ENCODE data around the gene TPM2. TPM values are rescaled to one million over a fixed set of nuclear protein-coding genes. Genes with fewer than 3 reads are reported as not detected.

TPM2 gene
- polyA plus RNA-seq, 3 donors: 127 to 158 (median 147) TPM

DNA sequence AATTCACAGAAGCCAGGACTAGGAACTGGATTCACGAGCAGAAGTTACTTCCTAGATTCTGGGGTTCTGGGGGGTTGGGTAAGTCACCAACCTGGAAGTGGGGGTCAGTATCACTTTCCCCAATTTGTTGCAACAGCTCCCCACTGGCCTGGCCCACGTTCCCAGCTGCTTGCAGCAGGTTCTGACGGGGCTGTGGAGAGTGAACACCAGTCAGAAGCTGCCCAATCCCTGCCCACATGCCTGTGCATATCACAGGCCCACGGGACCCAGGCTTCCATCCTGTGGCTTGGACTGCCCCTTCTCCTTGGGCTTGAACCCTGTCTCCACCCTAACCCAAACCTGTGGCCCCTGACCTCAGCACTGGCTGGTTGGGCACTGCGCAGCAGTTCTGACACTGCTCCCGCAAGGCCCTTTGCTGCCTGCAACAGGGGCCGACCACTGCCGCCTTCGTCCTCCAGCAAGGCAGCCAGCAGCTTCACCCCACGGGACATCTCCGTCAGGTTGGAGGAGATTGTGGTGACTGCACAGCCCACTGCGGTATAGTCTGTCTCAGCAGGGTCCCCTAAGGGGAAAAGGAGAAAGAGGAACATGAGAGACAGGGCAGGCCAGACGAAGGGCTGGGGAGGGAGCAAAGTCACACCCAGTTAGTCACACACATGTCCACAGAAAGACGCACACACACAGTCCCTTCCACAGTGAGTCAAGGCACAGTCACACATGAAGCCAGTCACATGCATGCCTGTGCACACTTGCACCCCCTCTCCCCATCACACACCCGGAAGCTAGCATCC is 29.2 kb upstream of the TPM2 start:
- no peak for DNase-seq (ENCODE audit: low read depth in 3 of 3, low spot score in 2 of 3)

- no peak for DNase-seq (ENCODE audit: low read depth in 3 of 3, low spot score in 2 of 3)
These were observed 27.6 kb upstream of the TPM2 start for GRCh38 chr9:35717132-35717870.

- DNase-seq (ENCODE audit: low read depth in 3 of 3, low spot score in 2 of 3): no peak
These were observed 26.5 kb upstream of the TPM2 start for GRCh38 chr9:35716230-35716629.

DNA sequence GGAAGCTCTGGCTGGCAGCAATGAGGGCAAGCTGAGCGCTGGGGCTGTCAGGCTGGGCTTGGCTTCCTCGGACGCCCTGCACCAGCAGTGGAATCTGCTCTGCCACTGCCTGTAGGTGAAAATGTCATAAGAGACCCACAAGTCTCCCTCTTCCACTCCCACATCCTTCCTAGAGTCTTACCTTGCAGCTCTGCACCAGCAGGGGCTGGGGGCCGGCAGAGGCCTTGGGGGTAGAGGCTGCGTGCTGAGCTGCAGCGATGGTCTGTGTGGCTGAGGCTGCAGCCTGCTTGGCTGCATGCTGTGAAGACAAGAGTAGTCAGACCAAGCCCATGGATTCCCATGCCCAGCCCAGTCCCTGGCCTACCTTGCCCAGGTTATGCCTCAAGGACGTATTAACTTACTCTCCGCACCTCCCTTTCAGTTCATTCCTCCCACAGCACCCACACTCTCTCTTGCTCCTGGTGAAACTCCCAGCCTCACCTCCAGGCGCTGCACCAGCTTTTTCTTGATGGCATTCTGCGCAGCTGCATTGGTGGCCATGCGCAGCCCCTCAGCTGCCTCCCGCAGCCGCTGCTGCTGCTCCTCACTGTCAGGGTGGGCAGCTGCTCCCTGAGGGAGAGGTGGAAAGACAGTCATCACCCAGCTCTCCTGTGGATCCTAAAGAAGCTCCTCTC is 25.0 kb upstream of the TPM2 start:
- no peak for DNase-seq (ENCODE audit: low read depth in 3 of 3, low spot score in 2 of 3)

- no peak for DNase-seq (ENCODE audit: low read depth in 3 of 3, low spot score in 2 of 3)
These were observed 24.4 kb upstream of the TPM2 start for GRCh38 chr9:35714123-35714522.

DNA sequence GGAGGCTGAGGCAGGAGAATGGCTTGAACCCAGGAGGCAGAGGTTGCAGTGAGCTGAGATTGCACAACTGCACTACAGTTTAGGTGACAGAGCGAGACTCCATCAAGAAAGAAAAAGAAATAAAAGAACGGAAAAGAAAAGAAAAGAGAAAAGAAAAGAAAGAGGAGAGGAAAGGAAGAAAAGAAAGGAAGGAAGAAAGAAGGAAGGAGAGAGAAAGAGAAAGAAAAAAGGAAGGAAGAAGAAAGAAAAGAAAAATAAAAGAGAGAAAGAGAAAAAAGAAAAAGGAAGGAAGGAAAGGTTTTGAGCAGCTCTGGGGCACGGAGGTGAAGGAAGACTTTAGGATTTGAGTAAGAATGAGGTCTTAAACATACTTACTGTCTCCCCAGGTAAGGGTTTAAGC is 23.9 kb upstream of the TPM2 start:
- DNase-seq (ENCODE audit: low read depth in 3 of 3, low spot score in 2 of 3): no peak

DNA sequence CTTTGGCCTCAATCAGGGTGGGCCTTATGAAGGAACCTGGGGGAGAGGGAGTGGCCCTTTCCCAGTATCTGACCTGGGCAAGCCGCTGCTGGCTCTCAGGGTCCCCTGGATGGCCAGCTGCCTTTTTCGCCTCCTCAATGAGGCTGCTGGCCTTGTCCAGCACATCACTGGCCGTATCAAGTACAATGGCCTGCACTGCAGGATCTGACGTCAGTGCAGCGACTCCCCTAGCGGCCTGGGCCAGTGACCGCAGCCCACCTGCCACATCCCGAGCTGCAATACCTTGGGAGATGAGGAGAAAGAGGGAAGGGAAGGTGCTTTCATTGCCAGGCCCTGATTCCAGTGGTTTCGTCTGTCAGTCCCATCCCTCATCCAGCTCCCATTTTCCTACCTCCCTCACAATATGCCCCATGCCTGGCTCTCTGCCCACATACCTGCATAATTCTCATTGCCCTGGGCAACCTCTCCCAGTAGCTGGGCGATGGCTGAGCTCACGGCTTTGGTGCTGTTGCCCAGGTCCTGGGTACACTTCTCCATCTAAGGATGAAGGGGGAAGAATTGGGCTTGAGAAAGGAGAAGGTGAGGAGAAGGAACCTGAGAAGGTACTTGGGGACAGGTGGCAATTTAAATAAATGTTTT is 23.2 kb upstream of the TPM2 start:
- DNase-seq (ENCODE audit: low read depth in 3 of 3, low spot score in 2 of 3): no peak

- DNase-seq (ENCODE audit: low read depth in 3 of 3, low spot score in 2 of 3): no peak
These were observed 22.0 kb upstream of the TPM2 start for GRCh38 chr9:35711501-35712428.

GRCh38 chr9:35710818-35711500 is 21.2 kb upstream of the TPM2 start:
- no peak for DNase-seq (ENCODE audit: low read depth in 3 of 3, low spot score in 2 of 3)

GRCh38 chr9:35708146-35708545 is 18.4 kb upstream of the TPM2 start:
- no peak for DNase-seq (ENCODE audit: low read depth in 3 of 3, low spot score in 2 of 3)

DNA sequence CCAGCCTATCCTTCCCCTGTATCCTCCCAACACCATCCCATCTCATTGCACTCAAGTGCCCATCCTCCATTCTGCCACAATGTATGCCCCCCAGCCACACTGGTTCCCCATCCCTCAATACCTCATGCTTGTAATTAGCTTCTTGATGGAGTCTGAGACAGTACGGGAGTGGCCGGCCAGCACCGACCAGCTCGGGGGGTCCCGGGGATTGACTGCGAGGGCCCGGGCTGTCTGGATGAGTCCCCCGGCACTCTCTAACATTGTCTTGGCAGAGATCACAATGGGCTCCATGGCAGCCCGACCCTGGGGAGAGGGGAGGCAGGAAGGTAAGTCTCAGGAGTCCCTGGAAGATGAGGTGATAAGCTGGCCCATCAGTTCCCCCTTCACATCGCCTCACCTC is 17.2 kb upstream of the TPM2 start:
- no peak for DNase-seq (ENCODE audit: low read depth in 3 of 3, low spot score in 2 of 3)

GRCh38 chr9:35705836-35706430 is 16.2 kb upstream of the TPM2 start:
- DNase-seq (ENCODE audit: low read depth in 3 of 3, low spot score in 2 of 3): no peak

DNA sequence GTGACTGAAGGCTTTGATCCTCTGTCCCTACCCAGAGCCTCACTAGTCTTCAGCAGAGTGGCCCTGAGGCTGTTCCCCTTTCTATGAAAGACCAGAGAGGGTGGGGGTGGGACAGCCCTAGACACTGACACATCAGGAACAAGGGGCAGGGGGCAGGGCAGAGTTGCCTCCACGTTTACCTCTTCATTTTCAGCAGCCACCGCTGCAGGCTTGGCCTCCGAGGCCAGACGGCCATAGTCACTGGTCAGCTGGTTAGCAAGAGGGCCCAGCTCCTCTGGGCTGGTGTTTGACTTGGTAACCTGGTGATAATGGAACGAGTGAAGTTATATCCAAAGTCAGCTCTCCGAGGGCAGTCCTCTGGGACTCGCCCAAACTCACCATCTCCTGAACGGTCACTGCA is 15.6 kb upstream of the TPM2 start:
- no peak for DNase-seq (ENCODE audit: low read depth in 3 of 3, low spot score in 2 of 3)

DNA sequence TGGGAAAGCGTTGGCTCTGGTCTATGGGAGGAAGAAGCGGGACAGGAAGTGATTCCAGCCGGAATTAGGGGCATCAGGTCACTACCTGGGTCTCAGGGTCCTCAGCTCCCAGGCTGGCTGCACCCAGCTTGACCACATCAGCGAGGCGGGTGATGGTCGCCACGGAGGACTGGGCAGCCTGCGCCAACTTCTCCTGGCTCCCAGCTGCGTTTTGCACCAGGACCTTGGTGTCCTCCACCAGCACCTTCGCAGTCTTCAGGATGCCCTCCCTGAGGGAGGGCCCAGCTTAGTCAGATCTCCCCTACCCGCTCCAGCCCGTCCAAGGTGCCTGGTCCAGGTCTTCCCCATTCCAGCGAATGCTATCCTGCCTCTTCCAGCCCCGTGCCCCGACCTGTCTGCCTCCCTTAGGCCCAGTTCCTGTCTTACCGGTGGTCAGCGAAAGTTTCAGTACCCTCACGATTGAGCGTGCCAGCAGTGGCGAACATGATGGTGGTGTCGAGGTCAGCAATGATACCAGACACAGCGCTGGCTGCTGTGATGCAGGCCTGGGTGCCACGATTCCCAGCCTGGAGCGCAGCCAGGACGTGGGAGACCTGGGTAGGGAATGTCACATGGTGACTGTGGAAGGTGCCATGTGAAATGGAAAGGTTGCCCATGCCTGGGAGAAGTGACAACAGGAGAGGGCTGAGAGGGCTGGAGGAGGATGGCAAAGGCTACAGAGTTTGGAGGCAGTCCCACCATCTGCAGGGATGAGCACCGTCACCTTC is 14.4 kb upstream of the TPM2 start:
- no peak for DNase-seq (ENCODE audit: low read depth in 3 of 3, low spot score in 2 of 3)

GRCh38 chr9:35702696-35703095 is 13.0 kb upstream of the TPM2 start:
- no peak for DNase-seq (ENCODE audit: low read depth in 3 of 3, low spot score in 2 of 3)

GRCh38 chr9:35700942-35701341 is 11.2 kb upstream of the TPM2 start:
- DNase-seq (ENCODE audit: low read depth in 3 of 3, low spot score in 2 of 3): no peak

- no peak for DNase-seq (ENCODE audit: low read depth in 3 of 3, low spot score in 2 of 3)
These were observed 10.3 kb upstream of the TPM2 start for GRCh38 chr9:35700031-35700430.

GRCh38 chr9:35698231-35698630 is 8.5 kb upstream of the TPM2 start:
- no peak for DNase-seq (ENCODE audit: low read depth in 3 of 3, low spot score in 2 of 3)

Measured in right renal cortex interstitium (tissue), 3 donors.